GM12892 (cell line): ENCODE data around the gene ADD3.

Experiments
- POLR2A ChIP-seq: IDR thresholded peaks from 2 replicates; pipeline ENCODE4 v1.6.1; 2011; ENCODE audit warnings: low read depth, low read length, control low read depth
- POLR2AphosphoS5 ChIP-seq: IDR thresholded peaks from 2 replicates; pipeline ENCODE4 v1.6.1; 2011; ENCODE audit warnings: low read depth, low read length, control low read depth

- TF ChIP-seq POLR2A (no peak), POLR2AphosphoS5 (no peak)
These were observed 10.6 kb upstream of the ADD3 start for GRCh38 chr10:109997233-109997632.
